ENCODE results near the gene TSPAN9.

The TSPAN9 gene

DNA sequence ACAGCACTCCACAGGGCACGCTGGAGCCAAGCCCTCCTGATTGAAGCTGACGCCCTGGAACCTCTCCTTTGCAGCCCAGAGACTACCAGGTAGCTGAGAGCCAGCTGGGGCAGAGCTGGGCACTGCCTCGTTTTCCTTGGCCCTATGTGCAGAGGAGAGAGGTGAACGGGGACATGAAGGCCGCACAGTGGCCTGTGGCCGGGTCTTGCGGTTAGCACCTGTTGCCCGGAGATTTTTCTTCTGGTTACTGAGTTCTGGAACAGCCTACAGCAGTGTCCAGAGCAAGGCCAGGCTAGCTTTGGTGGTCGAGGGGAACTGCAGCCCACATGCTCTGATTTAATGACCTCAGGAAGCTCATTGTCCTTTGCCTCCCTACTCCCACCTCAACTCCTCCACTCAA lies 212.5 kb downstream of the TSPAN9 start:
- Histone ChIP-seq H3K27me3 (replicated peaks in 2 of 5; ENCODE audit: control insufficient read depth in 4 of 5, insufficient read depth in 5 of 5, low read length in 4 of 5) (peaks cover 2 to 73% (median 5%) of the 10 kb centered on the region in 5 experiments), H3K9me3 (ENCODE audit: control extremely low read depth in 1 of 5, control insufficient read depth in 4 of 5, insufficient read depth in 2 of 5, low read depth in 1 of 5, low read length in 4 of 5) (no peaks in the 10 kb centered on the region), H3K27ac (ENCODE audit: insufficient read depth in 1 of 2, low read depth in 1 of 2, low read length in 2 of 2, poor library complexity in 1 of 2, severe bottlenecking in 2 of 2) (no peak overlapping the region), H3K4me3 (ENCODE audit: control insufficient read depth in 1 of 7, extremely low read depth in 1 of 7, insufficient read depth in 4 of 7, low read depth in 2 of 7, low read length in 6 of 7) (no peak overlapping the region), H3K36me3 (ENCODE audit: control insufficient read depth in 4 of 4, insufficient read depth in 4 of 4, low read length in 3 of 4) (no peaks in the 10 kb centered on the region), H3K4me1 (ENCODE audit: control extremely low read depth in 1 of 4, control insufficient read depth in 4 of 4, insufficient read depth in 4 of 4, low read length in 3 of 4) (peaks cover 0 to 15% (median 2%) of the 10 kb centered on the region in 4 experiments)
- WGBS (ENCODE audit: insufficient coverage), result 85% methylated on average over 9 of the region's 9 CpGs
- DNase-seq, result no peak
- CTCF ChIA-PET, result interaction anchor here (0.8 to 6.2 kb wide), 3 partner anchors 10 to 488 kb away, joined by 3 to 38 read pairs (median 5); no protein-coding TSS in a partner anchor
- POLR2A ChIA-PET, result no interaction called here

DNA sequence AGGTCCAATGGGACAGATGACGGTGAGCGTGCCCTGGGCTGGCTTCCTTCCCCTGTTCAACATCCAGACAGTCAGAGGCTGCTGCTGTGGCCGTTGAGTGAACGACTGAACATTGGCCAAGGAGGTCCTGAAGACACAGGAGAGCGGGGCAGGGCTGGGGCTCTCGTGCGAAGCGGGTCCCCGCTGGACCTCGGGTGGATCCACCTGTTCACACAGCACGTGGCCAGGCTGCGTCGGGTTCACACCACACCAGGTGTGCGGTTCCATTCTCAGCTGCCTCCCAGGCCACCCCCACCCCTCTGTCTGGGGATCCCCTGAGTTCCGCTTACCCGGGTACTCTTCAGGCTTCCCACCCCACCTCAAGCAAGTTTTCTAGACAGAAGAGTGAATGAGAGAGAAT lies 214.8 kb downstream of the TSPAN9 start:
- ChIA-PET POLR2A (no interaction called here), CTCF (interaction anchor here (0.7 to 6.2 kb wide), 3 partner anchors 8 to 32 kb away, joined by 3 to 38 read pairs (median 3); no protein-coding TSS in a partner anchor)
- DNase-seq, result no peak
- no peaks in the 10 kb centered on the region for H3K36me3 ChIP-seq (ENCODE audit: control insufficient read depth in 4 of 4, insufficient read depth in 4 of 4, low read length in 3 of 4)
- no peak overlapping the region for H3K4me3 ChIP-seq (ENCODE audit: control insufficient read depth in 1 of 7, extremely low read depth in 1 of 7, insufficient read depth in 4 of 7, low read depth in 2 of 7, low read length in 6 of 7)
- H3K9me3 ChIP-seq (ENCODE audit: control extremely low read depth in 1 of 5, control insufficient read depth in 4 of 5, insufficient read depth in 2 of 5, low read depth in 1 of 5, low read length in 4 of 5), result no peaks in the 10 kb centered on the region
- peaks cover 0 to 70% (median 5%) of the 10 kb centered on the region in 5 experiments for H3K27me3 ChIP-seq (replicated peaks in 2 of 5; ENCODE audit: control insufficient read depth in 4 of 5, insufficient read depth in 5 of 5, low read length in 4 of 5)
- 98% methylated on average over 13 of the region's 16 CpGs for WGBS (ENCODE audit: insufficient coverage)
- H3K27ac ChIP-seq (ENCODE audit: insufficient read depth in 1 of 2, low read depth in 1 of 2, low read length in 2 of 2, poor library complexity in 1 of 2, severe bottlenecking in 2 of 2), result no peak overlapping the region
- H3K4me1 ChIP-seq (ENCODE audit: control extremely low read depth in 1 of 4, control insufficient read depth in 4 of 4, insufficient read depth in 4 of 4, low read length in 3 of 4), result peaks cover 0 to 5% (median 1%) of the 10 kb centered on the region in 4 experiments

GRCh38 chr12:3292677-3293412 lies 215.7 kb downstream of the TSPAN9 start:
- no peak overlapping the region for H3K4me3 ChIP-seq (ENCODE audit: control insufficient read depth in 1 of 7, extremely low read depth in 1 of 7, insufficient read depth in 4 of 7, low read depth in 2 of 7, low read length in 6 of 7)
- POLR2A ChIA-PET, result no interaction called here
- 94% methylated on average over 10 of the region's 12 CpGs for WGBS (ENCODE audit: insufficient coverage)
- DNase-seq, result no peak
- H3K4me1 ChIP-seq (ENCODE audit: control extremely low read depth in 1 of 4, control insufficient read depth in 4 of 4, insufficient read depth in 4 of 4, low read length in 3 of 4), result no peaks in the 10 kb centered on the region
- CTCF ChIA-PET, result interaction anchor here (0.7 to 6.2 kb wide), 2 partner anchors 7 to 33 kb away, joined by 3 to 38 read pairs; no protein-coding TSS in a partner anchor
- H3K27me3 ChIP-seq (replicated peaks in 2 of 5; ENCODE audit: control insufficient read depth in 4 of 5, insufficient read depth in 5 of 5, low read length in 4 of 5), result peaks cover 0 to 67% (median 5%) of the 10 kb centered on the region in 5 experiments
- no peak overlapping the region for H3K27ac ChIP-seq (ENCODE audit: insufficient read depth in 1 of 2, low read depth in 1 of 2, low read length in 2 of 2, poor library complexity in 1 of 2, severe bottlenecking in 2 of 2)
- no peaks in the 10 kb centered on the region for H3K36me3 ChIP-seq (ENCODE audit: control insufficient read depth in 4 of 4, insufficient read depth in 4 of 4, low read length in 3 of 4)
- no peaks in the 10 kb centered on the region for H3K9me3 ChIP-seq (ENCODE audit: control extremely low read depth in 1 of 5, control insufficient read depth in 4 of 5, insufficient read depth in 2 of 5, low read depth in 1 of 5, low read length in 4 of 5)

DNA sequence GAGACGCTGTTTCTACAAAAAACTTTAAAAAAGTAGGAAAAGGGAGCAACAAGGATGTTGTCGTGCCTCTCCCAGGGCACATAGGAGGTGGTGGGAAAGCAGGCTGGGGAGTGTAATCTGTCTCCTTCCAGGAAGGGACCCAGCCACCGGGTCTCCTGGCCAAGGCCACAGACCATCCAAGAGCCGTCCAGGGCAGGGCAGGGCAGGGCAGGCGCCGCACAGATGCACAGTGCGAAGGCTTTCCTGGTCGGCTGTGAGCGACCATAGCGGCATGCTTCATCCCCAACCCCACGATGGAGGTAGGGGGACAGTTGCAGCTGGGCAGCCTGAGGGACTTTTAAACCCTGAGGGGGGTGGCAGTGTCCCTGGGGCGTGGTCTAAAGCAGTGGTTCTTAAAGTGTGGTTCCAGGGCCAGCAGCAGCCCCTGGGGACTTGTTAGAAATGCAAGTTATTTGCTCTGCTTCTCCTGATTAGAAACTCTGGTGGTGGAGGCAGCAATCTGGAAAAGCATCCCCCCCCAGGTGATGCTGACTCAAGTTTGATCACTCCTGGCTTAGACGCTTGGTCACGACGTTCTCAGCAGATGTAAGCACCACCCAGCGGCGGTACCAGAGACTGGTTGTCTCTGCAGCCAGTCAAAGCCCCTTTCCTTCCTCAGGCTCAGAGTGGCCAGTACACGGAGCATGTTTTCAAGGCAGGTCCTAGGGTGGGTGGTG lies 216.4 kb downstream of the TSPAN9 start:
- Histone ChIP-seq H3K9me3 (ENCODE audit: control extremely low read depth in 1 of 5, control insufficient read depth in 4 of 5, insufficient read depth in 2 of 5, low read depth in 1 of 5, low read length in 4 of 5) (no peaks in the 10 kb centered on the region), H3K4me3 (ENCODE audit: control insufficient read depth in 1 of 7, extremely low read depth in 1 of 7, insufficient read depth in 4 of 7, low read depth in 2 of 7, low read length in 6 of 7) (no peak overlapping the region), H3K36me3 (ENCODE audit: control insufficient read depth in 4 of 4, insufficient read depth in 4 of 4, low read length in 3 of 4) (no peaks in the 10 kb centered on the region), H3K4me1 (ENCODE audit: control extremely low read depth in 1 of 4, control insufficient read depth in 4 of 4, insufficient read depth in 4 of 4, low read length in 3 of 4) (no peaks in the 10 kb centered on the region), H3K27me3 (replicated peaks in 2 of 5; ENCODE audit: control insufficient read depth in 4 of 5, insufficient read depth in 5 of 5, low read length in 4 of 5) (peaks cover 0 to 67% (median 8%) of the 10 kb centered on the region in 5 experiments), H3K27ac (ENCODE audit: insufficient read depth in 1 of 2, low read depth in 1 of 2, low read length in 2 of 2, poor library complexity in 1 of 2, severe bottlenecking in 2 of 2) (no peak overlapping the region)
- POLR2A ChIA-PET, result no interaction called here
- CTCF ChIA-PET, result no interaction called here
- 87% methylated on average over 9 of the region's 18 CpGs for WGBS (ENCODE audit: insufficient coverage)
- no peak for DNase-seq

- no peak for DNase-seq
- Histone ChIP-seq H3K4me1 (ENCODE audit: control extremely low read depth in 1 of 4, control insufficient read depth in 4 of 4, insufficient read depth in 4 of 4, low read length in 3 of 4) (no peaks in the 10 kb centered on the region), H3K27ac (ENCODE audit: insufficient read depth in 1 of 2, low read depth in 1 of 2, low read length in 2 of 2, poor library complexity in 1 of 2, severe bottlenecking in 2 of 2) (no peak overlapping the region), H3K4me3 (ENCODE audit: control insufficient read depth in 1 of 7, extremely low read depth in 1 of 7, insufficient read depth in 4 of 7, low read depth in 2 of 7, low read length in 6 of 7) (no peak overlapping the region), H3K36me3 (ENCODE audit: control insufficient read depth in 4 of 4, insufficient read depth in 4 of 4, low read length in 3 of 4) (no peaks in the 10 kb centered on the region), H3K9me3 (ENCODE audit: control extremely low read depth in 1 of 5, control insufficient read depth in 4 of 5, insufficient read depth in 2 of 5, low read depth in 1 of 5, low read length in 4 of 5) (no peaks in the 10 kb centered on the region), H3K27me3 (replicated peaks in 2 of 5; ENCODE audit: control insufficient read depth in 4 of 5, insufficient read depth in 5 of 5, low read length in 4 of 5) (peaks cover 0 to 67% (median 10%) of the 10 kb centered on the region in 5 experiments)
- WGBS (ENCODE audit: insufficient coverage), result 80% methylated on average over 14 of the region's 15 CpGs
- ChIA-PET CTCF (no interaction called here), POLR2A (no interaction called here)
Measured at GRCh38 chr12:3294481-3294911, 217.3 kb downstream of the TSPAN9 start.

- no peaks in the 10 kb centered on the region for H3K9me3 ChIP-seq (ENCODE audit: control extremely low read depth in 1 of 5, control insufficient read depth in 4 of 5, insufficient read depth in 2 of 5, low read depth in 1 of 5, low read length in 4 of 5)
- H3K27me3 ChIP-seq (replicated peaks in 2 of 5; ENCODE audit: control insufficient read depth in 4 of 5, insufficient read depth in 5 of 5, low read length in 4 of 5), result peaks cover 0 to 65% (median 13%) of the 10 kb centered on the region in 5 experiments
- CTCF ChIA-PET, result no interaction called here
- POLR2A ChIA-PET, result no interaction called here
- no peak for DNase-seq
- no peaks in the 10 kb centered on the region for H3K36me3 ChIP-seq (ENCODE audit: control insufficient read depth in 4 of 4, insufficient read depth in 4 of 4, low read length in 3 of 4)
- peaks cover 0 to 4% (median 2%) of the 10 kb centered on the region in 4 experiments for H3K4me1 ChIP-seq (ENCODE audit: control extremely low read depth in 1 of 4, control insufficient read depth in 4 of 4, insufficient read depth in 4 of 4, low read length in 3 of 4)
- no peak overlapping the region for H3K4me3 ChIP-seq (ENCODE audit: control insufficient read depth in 1 of 7, extremely low read depth in 1 of 7, insufficient read depth in 4 of 7, low read depth in 2 of 7, low read length in 6 of 7)
- no peak overlapping the region for H3K27ac ChIP-seq (ENCODE audit: insufficient read depth in 1 of 2, low read depth in 1 of 2, low read length in 2 of 2, poor library complexity in 1 of 2, severe bottlenecking in 2 of 2)
- WGBS (ENCODE audit: insufficient coverage), result 95% methylated on average over 8 of the region's 8 CpGs
Measured at GRCh38 chr12:3295225-3295624, 218.0 kb downstream of the TSPAN9 start.

Measured in common myeloid progenitor, CD34-positive (primary cell).